Mesendoderm (in vitro differentiated cells): ENCODE results near the gene C1QTNF8.
A peak's percentile ranks its signal among the peaks of the same experiment; 100 is the strongest.

Experiments
- DNase-seq: peaks from one replicate; pipeline ENCODE4 v3.0.0; 2013
- H2AK5ac ChIP-seq: 2 replicates; pipeline ENCODE4 v1.6.1; 2013; ENCODE audit warnings: low read length, inconsistent platforms
- H2BK120ac ChIP-seq: 2 replicates; pipeline ENCODE4 v1.6.1; 2013; ENCODE audit warnings: low read depth, mild to moderate bottlenecking, low read length, moderate library complexity, mixed read lengths
- H2BK15ac ChIP-seq: replicated peaks from 2 replicates; pipeline ENCODE4 v1.6.1; 2013; ENCODE audit warnings: low read depth, mild to moderate bottlenecking, moderate library complexity
- H2BK5ac ChIP-seq: 2 replicates; pipeline ENCODE4 v1.6.1; 2013; ENCODE audit warnings: low read length, inconsistent platforms
- H3K18ac ChIP-seq: 2 replicates; pipeline ENCODE4 v1.6.1; 2013; ENCODE audit warnings: mild to moderate bottlenecking, low read length, mixed read lengths
- H3K23ac ChIP-seq: one replicate; pipeline ENCODE4 v1.6.1; 2013; ENCODE audit warnings: low read length
- H3K27ac ChIP-seq: 2 replicates; pipeline ENCODE4 v1.5.1; 2013; ENCODE audit warnings: low read depth, mild to moderate bottlenecking, inconsistent platforms, low read length, moderate library complexity
- H3K27me3 ChIP-seq: 2 replicates; pipeline ENCODE4 v1.6.1; 2013; ENCODE audit warnings: low read length, control low read depth, mild to moderate bottlenecking, inconsistent platforms; ENCODE audit not compliant: insufficient read depth, poor library complexity
- H3K36me3 ChIP-seq: 2 replicates; pipeline ENCODE4 v1.6.1; 2013; ENCODE audit warnings: low read length, inconsistent platforms; ENCODE audit not compliant: control insufficient read depth, insufficient read depth
- H3K4ac ChIP-seq: one replicate; pipeline ENCODE4 v1.6.1; 2013; ENCODE audit warnings: low read depth, mild to moderate bottlenecking, low read length, moderate library complexity
- H3K4me1 ChIP-seq: 2 replicates; pipeline ENCODE4 v1.6.1; 2013; ENCODE audit warnings: low read depth, low read length, inconsistent platforms; ENCODE audit not compliant: control insufficient read depth
- H3K4me2 ChIP-seq: 2 replicates; pipeline ENCODE4 v1.6.1; 2013; ENCODE audit warnings: low read length
- H3K4me3 ChIP-seq: 2 replicates; pipeline ENCODE4 v1.5.1; 2013; ENCODE audit warnings: mild to moderate bottlenecking, low read length
- H3K56ac ChIP-seq: one replicate; pipeline ENCODE4 v1.6.1; 2013; ENCODE audit warnings: low read length
- H3K79me1 ChIP-seq: 2 replicates; pipeline ENCODE4 v1.6.1; 2013; ENCODE audit warnings: low read length, inconsistent platforms
- H3K79me2 ChIP-seq: 2 replicates; pipeline ENCODE4 v1.6.1; 2013; ENCODE audit warnings: mild to moderate bottlenecking, low read length; ENCODE audit not compliant: control insufficient read depth, insufficient read depth
- H3K9ac ChIP-seq: 2 replicates; pipeline ENCODE4 v1.6.1; 2013; ENCODE audit warnings: low read length, inconsistent platforms
- H4K5ac ChIP-seq: one replicate; pipeline ENCODE4 v1.6.1; 2013; ENCODE audit warnings: low read length
- H4K8ac ChIP-seq: one replicate; pipeline ENCODE4 v1.6.1; 2013; ENCODE audit warnings: low read depth, mild to moderate bottlenecking, control low read depth, low read length, moderate library complexity
- WGBS: extraction: QIAGEN DNeasy Blood & Tissue Kit; methylation state at CpG from one replicate; pipeline ENCODE4 v1.1.7; 2013; ENCODE audit warnings: low lambda C conversion rate, missing lambda C conversion rate; ENCODE audit not compliant: insufficient coverage; ENCODE audit errors: extremely low coverage; 5-methylcytosine and 5-hydroxymethylcytosine counted together

C1QTNF8 gene

DNA sequence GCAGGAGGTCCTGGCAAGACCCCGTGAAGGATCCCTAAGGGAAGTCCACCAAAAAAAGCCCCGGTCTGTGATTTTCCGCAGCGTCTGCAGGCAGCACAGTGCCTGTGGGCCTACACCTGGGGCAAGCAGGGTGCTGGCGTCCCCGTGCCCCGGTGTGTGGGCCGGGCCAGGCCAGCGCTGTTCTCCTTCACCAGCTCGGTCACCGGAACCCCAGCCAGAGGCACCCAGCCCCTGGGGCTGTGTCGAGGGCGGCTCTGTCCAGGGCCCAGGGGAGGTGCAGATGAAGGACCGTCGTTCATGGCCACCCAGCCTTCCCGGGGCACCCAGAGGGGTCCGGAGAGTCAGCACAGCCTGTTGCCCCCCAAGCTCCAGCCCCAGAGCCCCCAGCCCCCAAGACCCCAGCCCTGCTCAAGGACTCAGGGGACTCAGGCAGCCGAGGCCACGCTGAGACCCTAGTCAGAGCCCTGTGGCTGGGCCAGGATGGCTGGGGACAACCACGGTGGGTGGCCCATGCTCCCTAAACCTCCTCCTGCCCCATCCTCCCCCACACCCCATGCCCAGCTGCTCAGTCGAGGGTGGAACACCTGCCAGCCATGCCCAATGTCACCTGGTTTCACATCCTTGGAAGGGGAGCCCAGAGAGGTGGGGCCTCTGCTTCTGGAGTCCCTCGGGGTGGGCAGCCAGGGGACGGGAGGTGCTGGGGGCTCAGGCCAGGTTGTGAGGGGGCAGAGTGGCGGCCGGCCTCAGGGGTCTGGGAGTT, 5.7 kb upstream of the C1QTNF8 start:
- H3K27ac ChIP-seq = no peak overlapping the region

GRCh38 chr16:1101133-1101532, 5.1 kb upstream of the C1QTNF8 start:
- H4K5ac ChIP-seq = no peak overlapping the region
- no CpG with 5 or more reads among the region's 25 CpGs for WGBS

More for the DNA sequence above, 5.7 kb upstream of the C1QTNF8 start:
- no peak overlapping the region for H4K8ac ChIP-seq
- H3K18ac ChIP-seq = no peak overlapping the region
- H3K4me1 ChIP-seq = no peaks in the 10 kb centered on the region
- H3K27me3 ChIP-seq = no peaks in the 10 kb centered on the region
- H2AK5ac ChIP-seq = no peak overlapping the region
- H4K5ac ChIP-seq = no peak overlapping the region
- H2BK15ac ChIP-seq = no peak overlapping the region
- no peak overlapping the region for H3K56ac ChIP-seq
- DNase-seq = no peak
- no peak overlapping the region for H3K9ac ChIP-seq
- no peak overlapping the region for H3K23ac ChIP-seq
- WGBS = no CpG with 5 or more reads among the region's 25 CpGs
- H3K4me3 ChIP-seq = no peak overlapping the region
- no peaks in the 10 kb centered on the region for H3K79me1 ChIP-seq
- H2BK120ac ChIP-seq = no peak overlapping the region
- no peak overlapping the region for H3K4ac ChIP-seq
- H3K79me2 ChIP-seq = no peaks in the 10 kb centered on the region
- no peak overlapping the region for H2BK5ac ChIP-seq
- H3K36me3 ChIP-seq = no peaks in the 10 kb centered on the region
- no peak overlapping the region for H3K4me2 ChIP-seq

GRCh38 chr16:1100084-1100800, 4.2 kb upstream of the C1QTNF8 start:
- DNase-seq = no peak
- Histone ChIP-seq H3K18ac (no peak overlapping the region), H4K8ac (no peak overlapping the region), H3K56ac (no peak overlapping the region), H2BK5ac (no peak overlapping the region), H3K36me3 (no peaks in the 10 kb centered on the region), H4K5ac (no peak overlapping the region), H3K4me1 (no peaks in the 10 kb centered on the region), H2AK5ac (no peak overlapping the region), H2BK15ac (no peak overlapping the region), H3K79me2 (no peaks in the 10 kb centered on the region), H3K27me3 (no peaks in the 10 kb centered on the region), H3K23ac (no peak overlapping the region), H3K4me2 (no peak overlapping the region), H3K4me3 (no peak overlapping the region), H2BK120ac (no peak overlapping the region), H3K9ac (no peak overlapping the region), H3K79me1 (no peaks in the 10 kb centered on the region), H3K4ac (no peak overlapping the region), H3K27ac (no peak overlapping the region)
- no CpG with 5 or more reads among the region's 21 CpGs for WGBS

More at GRCh38 chr16:1101133-1101532, 5.1 kb upstream of the C1QTNF8 start:
- no peak overlapping the region for H3K23ac ChIP-seq
- H3K79me1 ChIP-seq = no peaks in the 10 kb centered on the region
- H3K4me1 ChIP-seq = no peaks in the 10 kb centered on the region
- no peak overlapping the region for H3K18ac ChIP-seq
- no peak overlapping the region for H3K4me2 ChIP-seq
- H2BK120ac ChIP-seq = no peak overlapping the region
- no peak overlapping the region for H4K8ac ChIP-seq
- no peak overlapping the region for H3K27ac ChIP-seq
- no peak overlapping the region for H2BK5ac ChIP-seq
- H3K36me3 ChIP-seq = no peaks in the 10 kb centered on the region
- no peaks in the 10 kb centered on the region for H3K27me3 ChIP-seq
- H3K4ac ChIP-seq = no peak overlapping the region
- H3K79me2 ChIP-seq = no peaks in the 10 kb centered on the region
- H2AK5ac ChIP-seq = no peak overlapping the region
- H3K56ac ChIP-seq = no peak overlapping the region
- no peak overlapping the region for H3K4me3 ChIP-seq
- H3K9ac ChIP-seq = no peak overlapping the region
- no peak for DNase-seq
- no peak overlapping the region for H2BK15ac ChIP-seq

DNA sequence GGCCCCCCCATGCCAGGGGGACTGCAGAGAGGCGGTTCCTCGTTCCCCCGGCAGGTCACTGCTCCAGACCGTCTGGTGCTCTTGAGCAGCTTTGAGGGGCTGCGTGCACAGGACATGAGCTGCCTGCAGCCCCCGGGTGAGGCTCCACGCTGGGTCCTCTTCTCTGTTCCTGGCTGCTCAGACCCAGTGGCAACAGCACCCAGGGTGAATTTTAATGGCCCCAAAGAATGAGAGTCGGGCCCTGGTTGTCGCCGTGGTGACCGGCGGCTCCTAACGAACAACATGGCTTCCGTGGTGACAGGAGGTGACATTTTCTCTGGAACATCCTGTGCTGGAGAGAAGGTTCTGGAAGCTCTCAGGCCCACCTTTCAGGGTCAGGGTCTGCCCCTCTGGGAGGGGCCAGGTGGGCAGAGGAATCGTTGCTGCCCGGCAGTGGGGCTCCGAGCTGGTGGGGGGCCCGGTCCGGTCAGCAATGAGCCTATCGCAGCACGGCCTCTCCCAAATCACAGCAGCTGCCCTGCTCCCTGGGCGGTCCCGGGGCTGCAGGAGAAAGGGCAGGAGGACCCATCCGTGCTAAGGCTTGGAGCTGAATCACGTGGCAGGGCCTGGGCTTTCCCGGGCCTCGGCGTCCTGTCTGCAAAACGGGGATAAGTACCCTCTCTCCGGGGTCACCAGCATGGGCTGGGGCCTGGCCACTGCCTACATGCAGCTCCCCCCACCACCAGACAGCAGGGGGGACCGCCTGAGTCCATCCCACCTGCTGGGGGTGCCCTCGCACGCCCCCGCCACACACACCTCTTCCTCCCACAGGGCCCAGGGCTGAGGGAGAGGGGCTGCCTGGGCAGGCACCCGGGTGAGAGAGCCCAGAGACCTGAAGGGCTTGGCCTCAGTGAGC, 3.4 kb upstream of the C1QTNF8 start:
- no peak overlapping the region for H3K4ac ChIP-seq
- H3K4me2 ChIP-seq = no peak overlapping the region
- no CpG with 5 or more reads among the region's 35 CpGs for WGBS
- no peak overlapping the region for H2BK15ac ChIP-seq
- no peak overlapping the region for H4K8ac ChIP-seq
- H2BK120ac ChIP-seq = no peak overlapping the region
- H3K4me3 ChIP-seq = no peak overlapping the region
- no peaks in the 10 kb centered on the region for H3K27me3 ChIP-seq
- DNase-seq = peak; percentile 50
- no peak overlapping the region for H3K56ac ChIP-seq
- H2BK5ac ChIP-seq = no peak overlapping the region
- H2AK5ac ChIP-seq = no peak overlapping the region
- H3K23ac ChIP-seq = no peak overlapping the region
- H3K79me2 ChIP-seq = no peaks in the 10 kb centered on the region
- no peaks in the 10 kb centered on the region for H3K36me3 ChIP-seq
- no peak overlapping the region for H4K5ac ChIP-seq
- H3K79me1 ChIP-seq = no peaks in the 10 kb centered on the region
- no peak overlapping the region for H3K9ac ChIP-seq
- H3K27ac ChIP-seq = no peak overlapping the region
- no peaks in the 10 kb centered on the region for H3K4me1 ChIP-seq
- H3K18ac ChIP-seq = no peak overlapping the region

- Histone ChIP-seq H3K79me2 (no peaks in the 10 kb centered on the region), H3K23ac (no peak overlapping the region), H3K9ac (no peak overlapping the region), H3K27me3 (no peaks in the 10 kb centered on the region), H4K5ac (no peak overlapping the region), H2BK5ac (no peak overlapping the region), H2AK5ac (no peak overlapping the region), H3K79me1 (no peaks in the 10 kb centered on the region), H3K36me3 (no peaks in the 10 kb centered on the region), H3K4me2 (no peak overlapping the region), H3K4me3 (no peak overlapping the region), H2BK15ac (no peak overlapping the region), H4K8ac (no peak overlapping the region), H3K27ac (no peak overlapping the region), H3K56ac (no peak overlapping the region), H3K4me1 (no peaks in the 10 kb centered on the region), H3K18ac (no peak overlapping the region), H2BK120ac (no peak overlapping the region), H3K4ac (no peak overlapping the region)
- whole genome bisulfite sequencing = no CpG with 5 or more reads among the region's 34 CpGs
- DNase-seq = no peak
Measured at GRCh38 chr16:1098266-1098991, 2.4 kb upstream of the C1QTNF8 start.
